Gastrocnemius medialis (tissue), 4 donors: ENCODE data around the gene HIBCH. TPM values are rescaled to one million over a fixed set of nuclear protein-coding genes. Genes with fewer than 3 reads are reported as not detected.
A peak's percentile ranks its signal among the peaks of the same experiment; 100 is the strongest.

ENCODE experiments used
- ATAC-seq, 2 donors: fragments of 150-250 bp; one replicate each; pipeline ENCODE4 v1.9.1; 2016
- DNase-seq, 2 donors: peaks; one replicate each; pipeline ENCODE4 v3.0.0-alpha.2; 2019
- H3K27ac ChIP-seq, 4 donors: fragments of 200-600 bp; sonication (generic); 1 replicate in 1 of 4; 2 replicates in 3 of 4; pipeline ENCODE4 v1.5.1; 2016 to 2018; ENCODE audit warnings: mild to moderate bottlenecking in 2 of 4, moderate library complexity in 1 of 4
- H3K27me3 ChIP-seq, 3 donors: fragments of 200-600 bp; sonication (generic) in 2 of 3; 1 replicate in 1 of 3; 2 replicates in 2 of 3; pipeline versions ENCODE4 v1.5.1 to v1.6.0; 2016 to 2019; ENCODE audit warnings: mild to moderate bottlenecking in 1 of 3, moderate library complexity in 1 of 3
- H3K36me3 ChIP-seq, 2 donors: fragments of 200-600 bp; sonication (generic) in 1 of 2; one replicate each; pipeline ENCODE4 v1.5.1; 2017 to 2018
- H3K4me1 ChIP-seq, 2 donors: fragments of 200-600 bp; sonication (generic) in 1 of 2; one replicate each; pipeline ENCODE4 v1.5.1; 2016 to 2017; ENCODE audit warnings: mild to moderate bottlenecking in 2 of 2
- H3K4me3 ChIP-seq, 4 donors: fragments of 200-600 bp; sonication (generic) in 3 of 4; 1 replicate in 1 of 4; 2 replicates in 3 of 4; pipeline ENCODE4 v1.5.1; 2016 to 2019; ENCODE audit warnings: mild to moderate bottlenecking in 2 of 4
- H3K9me3 ChIP-seq, 3 donors: fragments of 200-600 bp; sonication (generic) in 2 of 3; 1 replicate in 1 of 3; 2 replicates in 2 of 3; pipeline ENCODE4 v1.5.1; 2016 to 2019
- CTCF ChIP-seq, 5 experiments: fragments of 450-650 bp in 3 of 5; fragments of 200-600 bp in 2 of 5; sonication (generic) in 2 of 5; IDR thresholded peaks in 4 of 5; conservative IDR thresholded peaks in 1 of 5; 1 replicate in 4 of 5; 2 replicates in 1 of 5; pipeline ENCODE4 v1.5.1; 2016 to 2019; ENCODE audit warnings: antibody characterized with exemption in 5 of 5, mild to moderate bottlenecking in 3 of 5, moderate library complexity in 3 of 5
- POLR2A ChIP-seq, 2 donors: fragments of 450-650 bp; IDR thresholded peaks; one replicate each; pipeline ENCODE4 v1.6.1; 2017; ENCODE audit warnings: antibody characterized with exemption in 2 of 2, mild to moderate bottlenecking in 2 of 2, moderate library complexity in 2 of 2
- in situ Hi-C, 4 donors: fragments of 200-750 bp; cut with MboI; loops; one replicate each; pipeline versions ENCODE4 v1.15.0 to v1.8.0; 2017; ENCODE audit warnings: low sequenced_read_pairs in 4 of 4
- intact Hi-C: fragments of 100-400 bp; cut with DNase I; formaldehyde crosslinking; loops from one replicate; pipeline ENCODE4 v1.15.1; 2023; ENCODE audit warnings: low total_unique reads
- total RNA-seq, 4 donors: library from RNA; depleted of rRNA; stranded (reverse); fragments of >200 nt; gene quantifications; one replicate each; pipeline versions ENCODE4 v1.1.0 to v1.2.3, GENCODE V29; 2016

The HIBCH gene
- total RNA-seq, 4 donors from 2014 or later = 3.7 to 20.1 (median 10.6) TPM

GRCh38 chr2:190357600-190357999 is 38.0 kb upstream of the HIBCH start:
- in situ Hi-C loops = loop anchor here in 1 of 4 donors (25.0 kb wide), 1 partner anchor 270 kb away; no protein-coding TSS in a partner anchor
- no peak for DNase-seq
- no peak for ATAC-seq
- TF ChIP-seq CTCF (IDR thresholded peaks at IDR 0.05 in 4 of 5, conservative IDR thresholded peaks at IDR 0.05 in 1 of 5) (no peak), POLR2A (IDR thresholded peaks at IDR 0.05) (no peak)
- no peaks in the 10 kb centered on the region for H3K9me3 ChIP-seq
- no peaks in the 10 kb centered on the region for H3K36me3 ChIP-seq
- peaks cover 37 to 46% of the 10 kb centered on the region in 2 donors for H3K4me1 ChIP-seq
- no peaks in the 10 kb centered on the region for H3K27me3 ChIP-seq
- H3K27ac ChIP-seq = peak overlapping the region in 1 of 4 donors; percentile 76
- H3K4me3 ChIP-seq = no peak overlapping the region
- intact Hi-C loops = no loop called here

- Histone ChIP-seq H3K36me3 (no peaks in the 10 kb centered on the region), H3K27me3 (no peaks in the 10 kb centered on the region), H3K4me3 (no peak overlapping the region), H3K4me1 (peaks cover 37 to 46% of the 10 kb centered on the region in 2 donors), H3K9me3 (no peaks in the 10 kb centered on the region), H3K27ac (peak overlapping the region in 1 of 4 donors; percentile 26)
- in situ Hi-C loops (loop anchor here in 1 of 4 donors (25.0 kb wide), 1 partner anchor 269 kb away; no protein-coding TSS in a partner anchor), intact Hi-C loops (no loop called here)
- TF ChIP-seq POLR2A (IDR thresholded peaks at IDR 0.05) = no peak
- TF ChIP-seq CTCF (IDR thresholded peaks at IDR 0.05 in 4 of 5, conservative IDR thresholded peaks at IDR 0.05 in 1 of 5) = no peak
- ATAC-seq (no peak), DNase-seq (no peak)
Observed at GRCh38 chr2:190355968-190356644, 36.5 kb upstream of the HIBCH start.

GRCh38 chr2:190354003-190354690 is 34.5 kb upstream of the HIBCH start:
- in situ Hi-C loops = loop anchor here in 1 of 4 donors (25.0 kb wide), 1 partner anchor 267 kb away; no protein-coding TSS in a partner anchor
- Histone ChIP-seq H3K27me3 (no peaks in the 10 kb centered on the region), H3K36me3 (peaks cover 0 to 3% of the 10 kb centered on the region in 2 donors), H3K4me3 (no peak overlapping the region), H3K4me1 (peaks cover 27 to 41% of the 10 kb centered on the region in 2 donors), H3K27ac (peak overlapping the region in 3 of 4 donors; percentile 29 to 72 (median 65)), H3K9me3 (no peaks in the 10 kb centered on the region)
- DNase-seq = no peak
- intact Hi-C loops = no loop called here
- TF ChIP-seq POLR2A (IDR thresholded peaks at IDR 0.05) (no peak), CTCF (IDR thresholded peaks at IDR 0.05 in 4 of 5, conservative IDR thresholded peaks at IDR 0.05 in 1 of 5) (no peak)
- no peak for ATAC-seq

GRCh38 chr2:190353537-190353899 is 33.9 kb upstream of the HIBCH start:
- ATAC-seq = no peak
- no peaks in the 10 kb centered on the region for H3K27me3 ChIP-seq
- in situ Hi-C loops = loop anchor here in 1 of 4 donors (25.0 kb wide), 1 partner anchor 266 kb away; no protein-coding TSS in a partner anchor
- no peaks in the 10 kb centered on the region for H3K9me3 ChIP-seq
- no peak for TF ChIP-seq CTCF (IDR thresholded peaks at IDR 0.05 in 4 of 5, conservative IDR thresholded peaks at IDR 0.05 in 1 of 5)
- no peak for TF ChIP-seq POLR2A (IDR thresholded peaks at IDR 0.05)
- H3K36me3 ChIP-seq = peaks cover 0 to 3% of the 10 kb centered on the region in 2 donors
- no peak for DNase-seq
- no peak overlapping the region for H3K4me3 ChIP-seq
- H3K4me1 ChIP-seq = peaks cover 25 to 36% of the 10 kb centered on the region in 2 donors
- intact Hi-C loops = no loop called here
- H3K27ac ChIP-seq = peak overlapping the region in 3 of 4 donors; percentile 29 to 72 (median 65)
